ENCODE data around the gene PLAU. TPM values are rescaled to one million over a fixed set of nuclear protein-coding genes. Genes with fewer than 3 reads are reported as not detected.

PLAU gene
- total and polyA plus RNA-seq, 10 of the 15 experiments (the other 5 are each of a cell fraction or from before 2014, with no cell fraction given): 2.5 to 20.9 (median 11.5) TPM

- intact Hi-C loops (cut with micrococcal nuclease; ENCODE audit: unreplicated experiment) (no loop called here), in situ Hi-C loops (cut with MboI) (no loop called here)
- FAIRE-seq (no peak), ATAC-seq (no peak), DNase-seq (ENCODE audit: low read depth, low spot score) (no peak)
- no TSS peak for BruUV-seq (replicated peaks)
- Histone ChIP-seq H3K9me3 (replicated peaks; ENCODE audit: control insufficient read depth, insufficient read depth, low read length) (no peaks in the 10 kb centered on the region), H3K36me3 (ENCODE audit: control insufficient read depth in 2 of 2, insufficient read depth in 2 of 2, low read length in 1 of 2) (no peaks in the 10 kb centered on the region), H3K27ac (ENCODE audit: control insufficient read depth, insufficient read depth) (no peak overlapping the region), H3K4me1 (ENCODE audit: control insufficient read depth, insufficient read depth, low read length) (peaks cover 15% of the 10 kb centered on the region), H2AFZ (ENCODE audit: control insufficient read depth, low read depth, low read length) (no peak overlapping the region), H4K20me1 (ENCODE audit: control insufficient read depth, insufficient read depth) (0 out of 2 replicates have a peak, but pooled peaks cover 4% of the 10 kb centered on the region), H3K27me3 (replicated peaks in 1 of 2; ENCODE audit: control insufficient read depth in 2 of 2, insufficient read depth in 2 of 2, low read length in 1 of 2) (no peaks in the 10 kb centered on the region; a peak in 1 of 4 replicates), H3K4me3 (no peak overlapping the region), H3K79me2 (ENCODE audit: control insufficient read depth, insufficient read depth, low read length) (no peaks in the 10 kb centered on the region), H3K9ac (ENCODE audit: control insufficient read depth, insufficient read depth, low read length) (no peak overlapping the region), H3K4me2 (ENCODE audit: control insufficient read depth, insufficient read depth) (no peak overlapping the region)
- POLR2A ChIA-PET: no interaction called here
- RAD21 ChIA-PET (ENCODE audit: unreplicated experiment): interaction anchor here (1.1 kb wide), 1 partner anchor 11 kb away, joined by 4 read pairs; no protein-coding TSS in a partner anchor
- SMC1A ChIA-PET (ENCODE audit: uncharacterized antibody, unreplicated experiment): interaction anchor here (1.2 to 2.2 kb wide), 2 partner anchors 16 to 35 kb away, joined by 3 to 11 read pairs; no protein-coding TSS in a partner anchor
- CTCF ChIA-PET: interaction anchor here (3.8 to 7.1 kb wide), 2 partner anchors 27 to 36 kb away, joined by 10 to 40 read pairs; no protein-coding TSS in a partner anchor
- TF ChIP-seq MTA2 (IDR thresholded peaks at IDR 0.05; ENCODE audit: low read depth) (no peak), CTCF (IDR thresholded peaks at IDR 0.05 in 2 of 3, conservative IDR thresholded peaks at IDR 0.05 in 1 of 3; ENCODE audit: control insufficient read depth in 2 of 3, extremely low read depth in 1 of 3, insufficient read depth in 1 of 3, low read depth in 3 of 3, low read length in 3 of 3) (no peak), MXI1 (IDR thresholded peaks at IDR 0.05; ENCODE audit: low read depth, low read length) (no peak), TBL1XR1 (IDR thresholded peaks at IDR 0.05; ENCODE audit: low read depth, low read length) (no peak), NR2F1 (conservative IDR thresholded peaks at IDR 0.05) (no peak), HDAC6 (IDR thresholded peaks at IDR 0.05; ENCODE audit: unreplicated experiment) (no peak), RUNX3 (IDR thresholded peaks at IDR 0.05; ENCODE audit: low read length) (no peak)
- 25% methylated on average over 4 of the region's 4 CpGs for WGBS (ENCODE audit: insufficient coverage, insufficient replicate concordance, low lambda C conversion rate, missing lambda C conversion rate)
Measured at GRCh38 chr10:73905256-73906020, 5.5 kb upstream of the PLAU start.

All from GM12878 (cell line).